Astrocyte of the spinal cord (primary cell): ENCODE measurements around the gene TMEM63B.
"Not testable (repeated sequence)": the region's sequence is repeated elsewhere in the genome, so short reads cannot be mapped to it uniquely, and the experiment has no call there.

Source experiments
- DNase-seq: peaks from one replicate; pipeline ENCODE4 v3.0.0; 2011; ENCODE audit warnings: low read depth, low spot score
- H3K4me3 ChIP-seq: 2 replicates; pipeline ENCODE4 v1.5.1; 2011; ENCODE audit warnings: low read depth, mild to moderate bottlenecking, low read length, moderate library complexity
- in situ Hi-C: cut with HindIII; loops from 2 replicates; pipeline ENCODE4 v1.10.0; 2017; ENCODE audit warnings: low sequenced_read_pairs
- TF ChIP-seq, protein P1 (sequence below): IDR thresholded peaks from 2 replicates; pipeline ENCODE4 v1.5.1; 2012; ENCODE audit warnings: low read depth, mild to moderate bottlenecking, low read length, inconsistent platforms

TMEM63B gene

DNA sequence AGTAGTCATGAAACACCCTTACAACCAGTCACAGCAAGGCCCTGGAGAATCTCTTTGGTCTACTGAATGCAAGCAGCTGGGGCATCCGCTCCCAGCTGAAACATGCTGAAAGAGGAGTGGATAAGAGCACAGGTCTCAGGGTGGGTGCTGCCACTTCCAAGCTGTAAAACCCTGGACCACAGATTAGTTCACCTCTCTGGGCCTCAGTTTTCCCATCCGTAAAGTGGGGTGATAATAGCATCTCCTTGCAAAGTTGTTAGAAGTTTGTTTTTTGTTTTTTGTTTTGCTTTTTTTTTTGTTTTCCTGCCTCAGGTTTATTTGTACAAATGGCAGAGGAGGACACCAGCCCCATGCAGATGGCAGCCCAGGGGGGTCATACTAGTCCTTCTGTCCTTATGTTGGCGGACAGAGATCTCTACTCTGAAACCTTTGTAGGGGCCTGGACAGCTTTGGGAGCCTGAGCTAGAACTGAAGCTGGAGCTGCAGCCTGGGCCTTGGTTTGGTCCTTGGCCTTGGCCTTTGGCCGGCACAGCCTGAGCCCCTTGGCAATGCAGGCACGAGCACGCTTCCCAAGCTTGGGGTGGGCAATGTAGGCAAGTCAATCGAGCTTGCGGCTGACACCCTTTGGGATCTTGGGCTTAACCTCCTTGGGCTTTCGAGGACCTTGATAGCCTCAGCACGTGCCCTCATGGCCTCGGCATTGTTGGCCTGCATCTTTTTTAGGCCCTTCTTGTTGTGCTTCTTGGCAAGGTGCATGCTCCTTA is 38.3 kb upstream of the TMEM63B start:
- no peak for DNase-seq
- in situ Hi-C loops = no loop called here
- H3K4me3 ChIP-seq = no peak overlapping the region
- TF ChIP-seq, protein P1, sequence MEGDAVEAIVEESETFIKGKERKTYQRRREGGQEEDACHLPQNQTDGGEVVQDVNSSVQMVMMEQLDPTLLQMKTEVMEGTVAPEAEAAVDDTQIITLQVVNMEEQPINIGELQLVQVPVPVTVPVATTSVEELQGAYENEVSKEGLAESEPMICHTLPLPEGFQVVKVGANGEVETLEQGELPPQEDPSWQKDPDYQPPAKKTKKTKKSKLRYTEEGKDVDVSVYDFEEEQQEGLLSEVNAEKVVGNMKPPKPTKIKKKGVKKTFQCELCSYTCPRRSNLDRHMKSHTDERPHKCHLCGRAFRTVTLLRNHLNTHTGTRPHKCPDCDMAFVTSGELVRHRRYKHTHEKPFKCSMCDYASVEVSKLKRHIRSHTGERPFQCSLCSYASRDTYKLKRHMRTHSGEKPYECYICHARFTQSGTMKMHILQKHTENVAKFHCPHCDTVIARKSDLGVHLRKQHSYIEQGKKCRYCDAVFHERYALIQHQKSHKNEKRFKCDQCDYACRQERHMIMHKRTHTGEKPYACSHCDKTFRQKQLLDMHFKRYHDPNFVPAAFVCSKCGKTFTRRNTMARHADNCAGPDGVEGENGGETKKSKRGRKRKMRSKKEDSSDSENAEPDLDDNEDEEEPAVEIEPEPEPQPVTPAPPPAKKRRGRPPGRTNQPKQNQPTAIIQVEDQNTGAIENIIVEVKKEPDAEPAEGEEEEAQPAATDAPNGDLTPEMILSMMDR = no peak

DNA sequence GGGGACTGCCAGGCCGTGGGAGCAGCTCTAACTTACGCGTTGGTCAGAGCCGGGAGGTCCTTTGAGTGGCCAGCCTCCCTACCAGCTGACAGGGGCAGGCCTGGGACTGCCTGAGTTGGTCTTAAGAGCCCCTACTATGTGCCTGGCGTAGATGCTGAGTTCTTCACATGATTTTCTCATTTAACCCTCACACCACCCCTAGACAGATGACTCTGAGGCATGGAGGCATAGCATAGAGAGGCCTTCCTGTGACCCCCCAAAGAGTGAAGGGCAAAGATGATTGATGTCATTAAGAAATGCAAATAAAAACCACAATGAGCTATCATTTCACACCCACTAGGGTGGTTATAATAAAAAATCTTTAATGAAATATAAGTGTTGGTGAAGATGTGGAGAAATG is 36.9 kb upstream of the TMEM63B start:
- no peak overlapping the region for H3K4me3 ChIP-seq
- TF ChIP-seq, protein P1 = no peak
- in situ Hi-C loops = no loop called here
- no peak for DNase-seq

DNA sequence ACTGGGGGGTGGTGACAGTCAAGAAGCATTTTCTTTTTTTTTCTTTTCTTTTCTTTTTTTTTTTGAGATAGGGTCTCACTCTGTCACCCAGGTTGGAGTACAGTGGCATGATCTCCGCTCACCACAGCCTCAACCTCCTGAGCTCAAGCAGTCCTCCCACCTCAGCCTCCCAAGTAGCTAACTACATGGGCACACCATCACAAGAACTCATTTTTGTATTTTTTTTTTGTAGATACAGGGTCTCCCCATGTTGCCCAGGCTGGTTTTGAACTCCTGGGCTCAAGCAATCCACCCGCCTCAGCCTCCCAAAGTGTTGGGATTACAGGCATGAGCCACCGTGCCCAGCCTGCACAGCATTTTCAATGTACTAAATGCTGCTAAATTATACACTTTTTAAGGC is 36.0 kb upstream of the TMEM63B start:
- DNase-seq, H3K4me3 ChIP-seq, in situ Hi-C loops: not testable (repeated sequence)

DNA sequence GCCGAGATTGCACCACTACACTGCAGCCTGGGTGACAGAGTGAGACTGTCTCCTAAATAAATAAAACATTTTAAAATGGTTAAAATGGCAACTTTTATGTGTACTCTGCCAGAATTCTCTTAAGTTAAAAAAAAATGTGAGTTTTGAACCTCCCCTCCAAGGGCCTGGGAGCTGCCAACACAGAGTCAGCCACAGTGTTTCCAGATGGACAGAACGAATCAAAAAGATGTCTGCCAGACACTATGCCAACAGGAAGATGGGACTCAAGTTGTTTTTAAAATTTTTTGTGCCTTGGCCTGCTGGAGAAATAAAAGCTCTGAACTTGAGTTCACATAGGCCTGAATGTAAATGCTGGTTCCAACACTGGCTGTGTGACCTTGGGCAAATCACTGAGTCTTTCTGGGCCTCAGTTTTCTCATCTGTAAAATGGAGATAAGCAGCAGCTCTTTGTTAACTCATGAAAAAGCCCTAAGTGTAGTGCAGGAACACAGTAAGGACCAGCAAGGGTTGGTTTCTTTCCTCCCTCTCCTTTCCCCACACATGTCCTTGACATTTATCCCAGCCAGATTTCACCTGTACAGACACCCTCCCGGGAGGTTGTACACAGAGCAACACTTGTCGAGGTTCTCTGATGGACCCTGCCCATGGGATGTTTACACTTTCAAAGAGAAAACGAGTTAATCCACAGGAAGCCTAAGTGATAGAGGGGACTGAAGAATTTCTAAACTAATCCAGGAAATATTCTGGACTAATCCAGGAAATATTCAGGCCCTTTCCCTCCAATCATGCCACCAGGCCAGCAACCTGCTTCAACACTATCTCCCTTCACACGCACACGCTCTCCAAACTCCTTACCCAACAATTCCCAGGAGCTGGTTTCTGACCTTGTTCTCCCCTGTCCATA is 35.1 kb upstream of the TMEM63B start:
- in situ Hi-C loops = no loop called here
- TF ChIP-seq, protein P1 = no peak

DNA sequence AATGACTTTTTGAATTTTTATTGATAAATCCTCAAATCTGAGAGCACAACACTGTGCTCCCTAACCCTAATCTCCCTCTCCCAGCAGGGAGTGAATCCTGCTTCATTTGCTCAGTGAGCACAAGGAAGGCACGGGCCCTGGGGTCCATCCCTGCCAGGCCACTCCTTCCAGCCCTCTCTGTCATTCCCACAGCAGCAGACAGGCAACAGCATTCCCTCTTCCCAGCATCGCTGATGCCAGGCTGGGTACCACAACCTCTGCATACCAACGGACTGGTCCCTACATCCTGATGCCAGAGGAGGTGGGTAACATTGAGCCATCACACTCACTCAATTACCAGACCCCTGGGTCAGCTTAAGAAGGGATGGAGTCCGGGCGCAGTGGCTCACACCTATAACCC is 34.3 kb upstream of the TMEM63B start:
- H3K4me3 ChIP-seq = no peak overlapping the region
- in situ Hi-C loops = no loop called here
- TF ChIP-seq, protein P1 = no peak
- DNase-seq = no peak

More for the DNA sequence above, 35.1 kb upstream of the TMEM63B start:
- no peak overlapping the region for H3K4me3 ChIP-seq
- DNase-seq = no peak

DNA sequence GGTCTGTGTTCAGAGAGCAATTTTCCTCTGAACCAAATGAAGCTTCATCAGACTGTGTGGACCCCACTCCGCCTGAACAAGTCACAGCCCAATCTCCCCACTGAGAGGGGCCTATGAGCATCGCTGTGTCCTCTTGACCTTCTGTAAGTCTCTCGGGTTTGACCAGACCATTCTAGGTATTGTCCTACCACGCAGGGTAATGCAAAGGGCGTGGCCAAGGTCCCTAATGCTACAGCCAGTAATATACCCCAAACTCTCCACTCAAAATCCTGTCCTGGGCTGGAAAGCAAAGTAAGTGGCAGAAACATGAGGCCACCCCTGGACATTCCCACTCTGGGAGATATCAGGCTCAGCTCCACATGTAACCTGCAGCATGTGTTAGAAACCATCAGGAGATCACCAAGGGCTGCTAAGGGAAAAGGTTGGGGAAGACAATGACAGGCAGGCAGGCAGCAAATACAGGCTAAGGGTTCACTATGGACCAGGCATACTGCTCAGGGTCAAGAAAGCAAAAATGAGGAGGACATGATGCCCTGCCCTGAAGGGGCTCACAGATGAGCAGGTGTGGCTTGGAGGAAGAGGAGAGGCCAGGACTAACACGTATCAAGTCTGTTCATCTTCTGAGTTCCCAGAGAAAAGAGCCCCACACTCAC is 33.5 kb upstream of the TMEM63B start:
- H3K4me3 ChIP-seq = no peak overlapping the region
- DNase-seq = no peak
- in situ Hi-C loops = no loop called here
- TF ChIP-seq, protein P1 = no peak
